ENCODE measurements around the gene HSPBAP1. TPM values are rescaled to one million over a fixed set of nuclear protein-coding genes. Genes with fewer than 3 reads are reported as not detected.
A peak's percentile ranks its signal among the peaks of the same experiment; 100 is the strongest.

HSPBAP1 gene
- total RNA-seq, 2 experiments from 2014 or later, result 3.9 to 4.4 TPM

GRCh38 chr3:122800031-122800430 is 6.4 kb upstream of the HSPBAP1 start:
- Mint-ChIP-seq H3K27me3 (no peaks in the 10 kb centered on the region), H3K4me3 (no peak overlapping the region)

GRCh38 chr3:122799322-122799721 is 5.7 kb upstream of the HSPBAP1 start:
- POLR2A ChIA-PET, result no interaction called here
- H3K36me3 Mint-ChIP-seq (ENCODE audit: low read depth), result peaks cover 9% of the 10 kb centered on the region
- intact Hi-C loops (cut with DNase I, micrococcal nuclease), result loop anchor here (10.0 kb wide), 4 partner anchors 385 to 1255 kb away; partner anchors contain the start of genes FAM162A (in 1 of the 2), HACD2 (in 1 of the 2), MIX23 (in 1 of the 2) and POLQ (in 1 of the 2)
- H3K9me3 Mint-ChIP-seq (ENCODE audit: low read depth), result no peaks in the 10 kb centered on the region
- no peaks in the 10 kb centered on the region for H3K27me3 Mint-ChIP-seq
- no peak overlapping the region for H3K4me3 Mint-ChIP-seq
- CTCF ChIA-PET, result no interaction called here
- H3K27ac Mint-ChIP-seq, result no peak overlapping the region
- peaks cover 29% of the 10 kb centered on the region for H3K4me1 Mint-ChIP-seq
- ATAC-seq, result no peak
- DNase-seq, result no peak

More at GRCh38 chr3:122800031-122800430, 6.4 kb upstream of the HSPBAP1 start:
- no peak overlapping the region for H3K27ac Mint-ChIP-seq
- peaks cover 26% of the 10 kb centered on the region for H3K4me1 Mint-ChIP-seq
- no peaks in the 10 kb centered on the region for H3K9me3 Mint-ChIP-seq (ENCODE audit: low read depth)
- DNase-seq (no peak), ATAC-seq (no peak)
- CTCF ChIA-PET, result no interaction called here
- intact Hi-C loops (cut with DNase I, micrococcal nuclease), result no loop called here
- POLR2A ChIA-PET, result no interaction called here
- H3K36me3 Mint-ChIP-seq (ENCODE audit: low read depth), result peaks cover 9% of the 10 kb centered on the region

DNA sequence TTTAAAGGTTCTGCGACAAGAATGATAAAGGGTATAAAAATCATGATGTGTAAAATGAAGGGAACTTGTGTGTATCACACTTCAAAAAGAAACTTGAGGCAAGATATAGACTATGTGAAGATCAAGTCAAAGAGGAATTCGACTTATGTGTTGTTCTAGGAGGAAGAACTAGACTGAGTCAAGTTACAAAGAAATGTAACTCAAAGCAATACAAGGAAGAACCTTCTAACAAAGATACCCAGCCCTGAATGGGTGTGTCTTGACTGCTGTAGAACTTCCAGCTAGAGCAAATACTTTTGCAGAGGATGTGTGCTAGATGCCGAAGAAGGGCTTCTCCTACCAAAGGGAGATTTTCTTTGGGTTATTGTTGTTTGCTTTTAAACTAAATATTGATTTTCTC is 3.7 kb upstream of the HSPBAP1 start:
- no peaks in the 10 kb centered on the region for H3K9me3 Mint-ChIP-seq (ENCODE audit: low read depth)
- H3K4me1 Mint-ChIP-seq, result peaks cover 30% of the 10 kb centered on the region
- POLR2A ChIA-PET, result interaction anchor here (0.5 kb wide), 1 partner anchor 270 kb away, joined by 3 read pairs; no protein-coding TSS in a partner anchor
- H3K27me3 Mint-ChIP-seq, result no peaks in the 10 kb centered on the region
- peaks cover 2% of the 10 kb centered on the region for H3K36me3 Mint-ChIP-seq (ENCODE audit: low read depth)
- peak overlapping the region; percentile 40 for H3K27ac Mint-ChIP-seq
- ATAC-seq (peak; percentile 42), DNase-seq (no peak)
- intact Hi-C loops (cut with DNase I, micrococcal nuclease), result loop anchor here (10.0 kb wide), 4 partner anchors 382 to 1252 kb away; partner anchors contain the start of genes FAM162A (in 1 of the 2), HACD2 (in 1 of the 2), MIX23 (in 1 of the 2) and POLQ (in 1 of the 2)
- no peak overlapping the region for H3K4me3 Mint-ChIP-seq
- CTCF ChIA-PET, result interaction anchor here (1.1 kb wide), 1 partner anchor 9 kb away, joined by 4 read pairs; no protein-coding TSS in a partner anchor

DNA sequence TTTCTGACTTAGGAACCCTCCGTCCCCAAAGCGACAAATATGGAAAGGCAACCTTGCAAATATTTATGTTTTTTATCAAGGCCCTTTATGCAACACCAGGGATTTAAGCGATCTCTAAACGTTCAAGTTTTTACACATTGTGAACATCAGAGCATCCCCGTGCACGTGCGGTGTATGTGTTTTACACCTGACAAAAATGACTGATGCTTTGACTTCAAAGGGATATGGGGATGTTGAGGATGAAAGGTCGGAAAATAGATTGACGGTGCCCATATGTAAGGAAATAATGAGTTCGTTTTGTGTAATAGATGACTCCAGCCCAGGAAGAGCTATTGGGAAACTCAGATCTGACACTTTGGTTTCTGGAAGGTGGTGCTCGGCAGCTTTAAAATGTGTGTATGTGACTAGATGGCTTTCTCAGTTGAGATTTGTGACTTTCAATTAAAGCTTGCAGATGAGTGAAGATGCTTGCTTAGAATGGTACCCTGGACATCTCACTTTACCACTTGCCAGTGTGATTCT is 2.1 kb upstream of the HSPBAP1 start:
- no peak overlapping the region for H3K27ac Mint-ChIP-seq
- H3K4me1 Mint-ChIP-seq, result peaks cover 30% of the 10 kb centered on the region
- peak; percentile 52 for DNase-seq
- no peaks in the 10 kb centered on the region for H3K27me3 Mint-ChIP-seq
- no peak for ATAC-seq
- H3K36me3 Mint-ChIP-seq (ENCODE audit: low read depth), result peaks cover 2% of the 10 kb centered on the region
- POLR2A ChIA-PET, result no interaction called here
- no peaks in the 10 kb centered on the region for H3K9me3 Mint-ChIP-seq (ENCODE audit: low read depth)
- intact Hi-C loops (cut with DNase I, micrococcal nuclease), result loop anchor here (1.0 to 10.0 kb wide), 6 partner anchors 271 to 1251 kb away; partner anchors contain the start of genes MIX23 (in 2 of the 2), FAM162A (in 1 of the 2), HACD2 (in 1 of the 2) and PDIA5 (in 1 of the 2)
- CTCF ChIA-PET, result interaction anchor here (0.6 kb wide), 1 partner anchor 126 kb away, joined by 4 read pairs; no protein-coding TSS in a partner anchor
- H3K4me3 Mint-ChIP-seq, result no peak overlapping the region

DNA sequence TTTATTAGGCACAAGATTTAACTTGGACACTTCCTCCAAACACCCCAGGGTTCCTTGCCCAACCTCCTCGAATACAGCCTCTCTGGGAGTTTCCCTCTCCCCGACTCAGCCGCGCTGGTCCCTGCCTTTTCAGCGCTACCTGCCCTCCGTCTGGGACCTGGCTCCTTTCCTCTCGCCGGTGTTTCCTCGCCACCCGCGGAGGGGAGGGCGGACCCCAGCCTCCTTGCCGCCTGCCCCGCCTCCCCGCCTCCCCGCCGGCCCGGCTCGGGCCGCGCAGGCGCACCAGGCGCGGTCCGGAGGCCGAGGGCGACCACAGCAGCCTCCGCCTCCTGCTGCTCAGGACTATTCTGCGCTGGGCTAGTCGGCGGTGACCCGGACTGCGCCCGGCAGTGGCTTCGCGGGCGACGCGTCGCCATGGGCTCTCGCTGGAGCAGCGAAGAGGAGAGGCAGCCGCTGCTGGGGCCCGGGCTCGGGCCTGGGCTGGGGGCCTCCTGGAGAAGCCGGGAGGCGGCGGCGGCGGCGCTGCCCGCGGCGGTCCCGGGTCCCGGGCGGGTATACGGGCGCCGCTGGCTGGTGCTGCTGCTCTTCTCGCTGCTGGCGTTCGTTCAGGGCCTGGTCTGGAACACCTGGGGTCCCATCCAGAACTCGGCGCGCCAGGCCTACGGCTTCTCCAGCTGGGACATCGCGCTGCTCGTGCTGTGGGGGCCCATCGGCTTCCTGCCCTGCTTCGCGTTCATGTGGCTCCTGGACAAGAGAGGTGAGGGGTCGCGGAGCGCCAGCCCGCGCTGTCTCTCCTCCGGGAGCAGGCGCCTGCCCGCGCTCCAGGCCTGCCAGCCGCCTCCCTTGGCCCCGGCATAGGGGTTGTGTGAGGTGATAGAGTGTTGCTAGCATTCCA is 1.4 kb upstream of the HSPBAP1 start, which contains the start of gene SLC49A4:
TSS of gene SLC49A4 (plus strand) at position 291 of the 895 bp plus-strand sequence. CDS start at position 415, 124 bp downstream.
- intact Hi-C loops (cut with DNase I, micrococcal nuclease), result loop anchor here (1.0 to 10.0 kb wide), 9 partner anchors 233 to 1250 kb away; partner anchors contain the start of genes MIX23 (in 2 of the 2), DTX3L (in 1 of the 2), FAM162A (in 1 of the 2) and HACD2 (in 1 of the 2)
- Mint-ChIP-seq H3K27ac (peak within 1 kb of the TSS; percentile 86), H3K27me3 (no peaks in the 10 kb centered on the region), H3K4me3 (no peak within 1 kb of the TSS), H3K4me1 (peaks cover 30% of the 10 kb centered on the region), H3K9me3 (ENCODE audit: low read depth) (no peaks in the 10 kb centered on the region), H3K36me3 (ENCODE audit: low read depth) (peaks cover 2% of the 10 kb centered on the region)
- POLR2A ChIA-PET, result no interaction called here
- ATAC-seq (peak; percentile 55), DNase-seq (peak; percentile 75)
- CTCF ChIA-PET, result interaction anchor here (0.6 kb wide), 1 partner anchor 125 kb away, joined by 4 read pairs; no protein-coding TSS in a partner anchor

GRCh38 chr3:122794483-122794778 is 800 bp upstream of the HSPBAP1 start:
- H3K27me3 Mint-ChIP-seq, result no peaks in the 10 kb centered on the region
- peaks cover 2% of the 10 kb centered on the region for H3K36me3 Mint-ChIP-seq (ENCODE audit: low read depth)
- ATAC-seq, result no peak
- ChIA-PET CTCF (interaction anchor here (0.7 kb wide), 1 partner anchor 38 kb away, joined by 3 read pairs; no protein-coding TSS in a partner anchor), POLR2A (no interaction called here)
- no peak overlapping the region for H3K4me3 Mint-ChIP-seq
- no peak for DNase-seq
- intact Hi-C loops (cut with DNase I, micrococcal nuclease), result loop anchor here (2.0 to 10.0 kb wide), 8 partner anchors 232 to 1250 kb away; partner anchors contain the start of genes DTX3L (in 1 of the 2), FAM162A (in 1 of the 2), HACD2 (in 1 of the 2) and KPNA1 (in 1 of the 2)
- peak overlapping the region; percentile 86 for H3K27ac Mint-ChIP-seq
- H3K4me1 Mint-ChIP-seq, result peaks cover 30% of the 10 kb centered on the region
- no peaks in the 10 kb centered on the region for H3K9me3 Mint-ChIP-seq (ENCODE audit: low read depth)

GRCh38 chr3:122789585-122790273 is 3.9 kb downstream of the HSPBAP1 start:
- intact Hi-C loops (cut with DNase I, micrococcal nuclease), result loop anchor here (5.0 to 10.0 kb wide), 7 partner anchors 227 to 1245 kb away; partner anchors contain the start of genes DTX3L (in 1 of the 2), FAM162A (in 1 of the 2), HACD2 (in 1 of the 2) and KPNA1 (in 1 of the 2)
- ATAC-seq, result no peak
- H3K27me3 Mint-ChIP-seq, result no peaks in the 10 kb centered on the region
- H3K4me1 Mint-ChIP-seq, result peaks cover 27% of the 10 kb centered on the region
- H3K4me3 Mint-ChIP-seq, result no peak overlapping the region
- ChIA-PET CTCF (interaction anchor here (1.2 kb wide), 1 partner anchor 15 kb away, joined by 4 read pairs; no protein-coding TSS in a partner anchor), POLR2A (no interaction called here)
- no peak overlapping the region for H3K27ac Mint-ChIP-seq
- DNase-seq, result no peak
- peaks cover 1% of the 10 kb centered on the region for H3K36me3 Mint-ChIP-seq (ENCODE audit: low read depth)
- H3K9me3 Mint-ChIP-seq (ENCODE audit: low read depth), result no peaks in the 10 kb centered on the region

DNA sequence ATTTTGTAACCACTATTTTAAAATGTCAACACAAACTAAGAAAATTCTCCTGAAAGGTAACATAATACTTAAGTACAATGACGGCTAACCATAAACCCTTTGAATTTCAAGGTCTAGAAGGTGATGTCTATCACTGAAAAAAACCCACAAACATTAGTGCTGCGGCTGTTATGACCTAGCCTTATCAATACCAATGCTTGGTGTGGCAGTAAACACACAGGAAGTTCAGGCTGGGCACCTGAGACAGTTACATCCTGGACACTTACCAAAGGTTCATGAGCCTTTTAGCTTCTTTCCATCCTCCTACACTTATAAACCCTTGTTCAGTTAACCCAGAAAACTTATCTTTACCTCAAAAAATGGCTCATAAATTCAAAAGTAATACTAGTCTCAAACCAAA is 5.8 kb downstream of the HSPBAP1 start:
- CTCF ChIA-PET, result no interaction called here

GRCh38 chr3:122786066-122786465 is 7.6 kb downstream of the HSPBAP1 start:
- POLR2A ChIA-PET, result interaction anchor here (0.6 kb wide), 1 partner anchor 10 kb away, joined by 4 read pairs; no protein-coding TSS in a partner anchor
- H3K36me3 Mint-ChIP-seq (ENCODE audit: low read depth), result peaks cover 4% of the 10 kb centered on the region
- peak; percentile 81 for ATAC-seq
- CTCF ChIA-PET, result interaction anchor here (0.6 to 1.3 kb wide), 5 partner anchors 10 to 1215 kb away, joined by 3 to 7 read pairs (median 3); no protein-coding TSS in a partner anchor
- H3K4me1 Mint-ChIP-seq, result peaks cover 17% of the 10 kb centered on the region
- no peaks in the 10 kb centered on the region for H3K27me3 Mint-ChIP-seq
- no peak overlapping the region for H3K27ac Mint-ChIP-seq
- H3K4me3 Mint-ChIP-seq, result no peak overlapping the region
- no peaks in the 10 kb centered on the region for H3K9me3 Mint-ChIP-seq (ENCODE audit: low read depth)
- intact Hi-C loops (cut with DNase I, micrococcal nuclease), result no loop called here
- DNase-seq, result peak; percentile 25

More for the DNA sequence above, 5.8 kb downstream of the HSPBAP1 start:
- peaks cover 4% of the 10 kb centered on the region for H3K36me3 Mint-ChIP-seq (ENCODE audit: low read depth)
- peaks cover 20% of the 10 kb centered on the region for H3K4me1 Mint-ChIP-seq
- ATAC-seq (no peak), DNase-seq (no peak)
- H3K27me3 Mint-ChIP-seq, result no peaks in the 10 kb centered on the region
- no peak overlapping the region for H3K4me3 Mint-ChIP-seq
- H3K27ac Mint-ChIP-seq, result no peak overlapping the region
- intact Hi-C loops (cut with DNase I, micrococcal nuclease), result no loop called here
- POLR2A ChIA-PET, result no interaction called here
- no peaks in the 10 kb centered on the region for H3K9me3 Mint-ChIP-seq (ENCODE audit: low read depth)

GRCh38 chr3:122785231-122785630 is 8.4 kb downstream of the HSPBAP1 start:
- no peak overlapping the region for H3K4me3 Mint-ChIP-seq
- peaks cover 17% of the 10 kb centered on the region for H3K4me1 Mint-ChIP-seq
- no peak for ATAC-seq
- ChIA-PET CTCF (interaction anchor here (1.0 to 1.6 kb wide), 6 partner anchors 8 to 282 kb away, joined by 3 to 5 read pairs (median 4); partner anchors contain the start of genes HSPBAP1 and PDIA5), POLR2A (no interaction called here)
- H3K27ac Mint-ChIP-seq, result no peak overlapping the region
- intact Hi-C loops (cut with DNase I, micrococcal nuclease), result no loop called here
- DNase-seq, result no peak
- no peaks in the 10 kb centered on the region for H3K9me3 Mint-ChIP-seq (ENCODE audit: low read depth)
- H3K27me3 Mint-ChIP-seq, result no peaks in the 10 kb centered on the region
- H3K36me3 Mint-ChIP-seq (ENCODE audit: low read depth), result peaks cover 4% of the 10 kb centered on the region
